Measurements from ENCODE around the gene SCO2. TPM values are rescaled to one million over a fixed set of nuclear protein-coding genes. Genes with fewer than 3 reads are reported as not detected.

The SCO2 gene
- total and polyA plus RNA-seq, 9 of the 15 experiments (the other 6 are each of a cell fraction or from before 2014, with no cell fraction given) = 0.34 to 4.0 (median 1.1) TPM; not detected in 3

- TF ChIP-seq BRF1 (IDR thresholded peaks at IDR 0.05; ENCODE audit: borderline replicate concordance, extremely low read depth, insufficient read length) (no peak), MCM2 (IDR thresholded peaks at IDR 0.05; ENCODE audit: low read depth) (no peak), HNRNPLL (IDR thresholded peaks at IDR 0.05; ENCODE audit: low read depth, low read length, poor library complexity, severe bottlenecking) (no peak), ZNF121 (CRISPR knock-in tag; conservative IDR thresholded peaks at IDR 0.05) (peak; percentile 54), ZFX (CRISPR knock-in tag; IDR thresholded peaks at IDR 0.05) (peak; percentile 43), EP300 (IDR thresholded peaks at IDR 0.05; ENCODE audit: low read length) (no peak; the same call in 1 of the 2 replicates), NONO (IDR thresholded peaks at IDR 0.05; ENCODE audit: low read depth in 2 of 2, low read length in 1 of 2) (no peak), ZNF589 (CRISPR knock-in tag; IDR thresholded peaks at IDR 0.05; ENCODE audit: low read depth) (0 out of 2 replicates have a peak, but pooled peaks have one; percentile 11), FOXP4 (CRISPR knock-in tag; IDR thresholded peaks at IDR 0.05; ENCODE audit: borderline replicate concordance) (no peak), BRD9 (IDR thresholded peaks at IDR 0.05; ENCODE audit: low read depth, partially characterized antibody) (no peak), XRCC3 (IDR thresholded peaks at IDR 0.05) (no peak), TCF3 (CRISPR knock-in tag; IDR thresholded peaks at IDR 0.05) (peak; percentile 83), ZBTB7A (IDR thresholded peaks at IDR 0.05; ENCODE audit: borderline replicate concordance, control insufficient read depth, low read depth, low read length) (peak; percentile 68; the same call in 1 of the 2 replicates), NCOR1 (IDR thresholded peaks at IDR 0.05) (peak; percentile 76), HSF4 (CRISPR knock-in tag; IDR thresholded peaks at IDR 0.05; ENCODE audit: borderline replicate concordance) (no peak), NR2C1 (IDR thresholded peaks at IDR 0.05) (no peak), NR2C1 (tag; IDR thresholded peaks at IDR 0.05) (peak; percentile 41), ZNF76 (CRISPR knock-in tag; IDR thresholded peaks at IDR 0.05; ENCODE audit: borderline replicate concordance) (no peak), HDAC2 (IDR thresholded peaks at IDR 0.05) (0 out of 2 replicates have a peak, but pooled peaks have one; percentile 57), CBX3 (IDR thresholded peaks at IDR 0.05; ENCODE audit: borderline replicate concordance in 1 of 2, low read length in 2 of 2) (no peak), FOXK2 (conservative IDR thresholded peaks at IDR 0.05 in 1 of 2, IDR thresholded peaks at IDR 0.05 in 1 of 2; ENCODE audit: low read depth in 2 of 2) (no peak)
- TF ChIP-seq, protein P1, sequence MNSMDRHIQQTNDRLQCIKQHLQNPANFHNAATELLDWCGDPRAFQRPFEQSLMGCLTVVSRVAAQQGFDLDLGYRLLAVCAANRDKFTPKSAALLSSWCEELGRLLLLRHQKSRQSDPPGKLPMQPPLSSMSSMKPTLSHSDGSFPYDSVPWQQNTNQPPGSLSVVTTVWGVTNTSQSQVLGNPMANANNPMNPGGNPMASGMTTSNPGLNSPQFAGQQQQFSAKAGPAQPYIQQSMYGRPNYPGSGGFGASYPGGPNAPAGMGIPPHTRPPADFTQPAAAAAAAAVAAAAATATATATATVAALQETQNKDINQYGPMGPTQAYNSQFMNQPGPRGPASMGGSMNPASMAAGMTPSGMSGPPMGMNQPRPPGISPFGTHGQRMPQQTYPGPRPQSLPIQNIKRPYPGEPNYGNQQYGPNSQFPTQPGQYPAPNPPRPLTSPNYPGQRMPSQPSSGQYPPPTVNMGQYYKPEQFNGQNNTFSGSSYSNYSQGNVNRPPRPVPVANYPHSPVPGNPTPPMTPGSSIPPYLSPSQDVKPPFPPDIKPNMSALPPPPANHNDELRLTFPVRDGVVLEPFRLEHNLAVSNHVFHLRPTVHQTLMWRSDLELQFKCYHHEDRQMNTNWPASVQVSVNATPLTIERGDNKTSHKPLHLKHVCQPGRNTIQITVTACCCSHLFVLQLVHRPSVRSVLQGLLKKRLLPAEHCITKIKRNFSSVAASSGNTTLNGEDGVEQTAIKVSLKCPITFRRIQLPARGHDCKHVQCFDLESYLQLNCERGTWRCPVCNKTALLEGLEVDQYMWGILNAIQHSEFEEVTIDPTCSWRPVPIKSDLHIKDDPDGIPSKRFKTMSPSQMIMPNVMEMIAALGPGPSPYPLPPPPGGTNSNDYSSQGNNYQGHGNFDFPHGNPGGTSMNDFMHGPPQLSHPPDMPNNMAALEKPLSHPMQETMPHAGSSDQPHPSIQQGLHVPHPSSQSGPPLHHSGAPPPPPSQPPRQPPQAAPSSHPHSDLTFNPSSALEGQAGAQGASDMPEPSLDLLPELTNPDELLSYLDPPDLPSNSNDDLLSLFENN (IDR thresholded peaks at IDR 0.05; ENCODE audit: low read depth in 2 of 2, low read length in 2 of 2) = peak in 1 of 2 experiments; percentile 38; a peak in 1 of 4 replicates
Observed at GRCh38 chr22:50532824-50533796, 7.7 kb upstream of the SCO2 start (continued).
